IPS DF 19.7 (cell line): ENCODE measurements around the gene PLCL1.
"Not testable (repeated sequence)": the region's sequence is repeated elsewhere in the genome, so short reads cannot be mapped to it uniquely, and the experiment has no call there.

ENCODE experiments used
- DNase-seq: peaks from one replicate; pipeline ENCODE4 v3.0.0-alpha.2; 2013; ENCODE audit warnings: low read depth, low spot score

PLCL1 gene

DNA sequence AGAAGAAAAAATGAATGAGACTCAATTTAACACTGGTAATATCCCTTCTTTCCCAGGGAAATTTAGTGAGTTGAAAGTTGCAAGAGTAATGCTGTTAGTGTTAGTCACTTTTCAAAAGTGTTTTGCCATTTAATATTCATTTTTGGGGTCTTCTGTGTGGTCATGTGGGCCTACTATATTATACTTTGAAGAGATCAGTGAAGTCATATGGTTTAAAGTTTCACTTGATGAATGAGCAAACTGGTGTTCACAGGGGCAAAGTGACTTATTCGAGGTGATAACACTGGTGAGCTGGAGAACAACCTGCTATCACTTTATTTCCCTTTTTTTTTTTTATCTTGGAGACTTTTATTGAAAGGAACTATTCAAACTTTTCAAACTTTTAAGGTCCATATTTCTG is 196.0 kb downstream of the PLCL1 start:
- DNase-seq, result no peak

GRCh38 chr2:198004173-198004572 is 199.8 kb downstream of the PLCL1 start:
- DNase-seq, result no peak

- no peak for DNase-seq
These were observed 200.8 kb downstream of the PLCL1 start for GRCh38 chr2:198004921-198005829.

DNA sequence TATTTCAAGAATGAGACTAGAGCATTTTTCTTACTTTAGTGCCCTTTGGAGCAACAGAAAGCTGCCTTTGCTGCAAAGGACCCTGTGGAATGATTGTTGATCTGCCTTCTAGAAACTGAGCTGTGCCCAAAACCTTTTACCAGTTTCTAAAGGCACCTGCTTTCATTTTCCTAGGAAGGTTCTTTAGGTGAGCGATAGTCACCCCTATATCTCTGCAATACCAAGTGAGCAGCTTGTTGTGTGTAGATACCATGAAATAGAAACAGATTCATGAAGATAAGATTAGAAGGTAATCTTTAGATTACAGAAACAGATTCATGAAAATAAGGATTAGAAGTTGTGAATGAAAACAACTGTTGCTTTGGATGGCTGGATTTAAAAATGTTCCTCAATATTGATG is 202.3 kb downstream of the PLCL1 start:
- no peak for DNase-seq

GRCh38 chr2:198008230-198008629 is 203.8 kb downstream of the PLCL1 start:
- DNase-seq, result no peak

GRCh38 chr2:198012025-198012424 is 207.6 kb downstream of the PLCL1 start:
- DNase-seq, result no peak

GRCh38 chr2:198016243-198016642 is 211.8 kb downstream of the PLCL1 start:
- no peak for DNase-seq

DNA sequence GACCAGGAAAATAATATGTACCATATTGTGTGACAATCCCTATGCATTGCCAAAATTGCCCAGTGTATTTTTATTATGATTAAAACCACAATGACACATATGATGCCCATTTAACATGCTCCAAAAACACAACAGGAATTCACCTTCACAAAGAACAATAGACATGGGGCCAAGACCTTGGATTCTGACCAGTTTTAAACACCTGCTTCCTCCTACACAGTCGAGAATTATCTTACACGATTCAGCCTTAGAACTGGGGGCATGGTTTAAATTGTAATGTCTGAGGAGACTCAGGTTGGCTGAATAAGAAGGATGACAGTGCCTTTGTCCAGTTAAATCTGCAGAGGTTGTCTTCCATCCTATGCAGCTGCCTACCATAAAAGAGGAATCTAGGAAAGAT is 212.7 kb downstream of the PLCL1 start:
- DNase-seq, result no peak

DNA sequence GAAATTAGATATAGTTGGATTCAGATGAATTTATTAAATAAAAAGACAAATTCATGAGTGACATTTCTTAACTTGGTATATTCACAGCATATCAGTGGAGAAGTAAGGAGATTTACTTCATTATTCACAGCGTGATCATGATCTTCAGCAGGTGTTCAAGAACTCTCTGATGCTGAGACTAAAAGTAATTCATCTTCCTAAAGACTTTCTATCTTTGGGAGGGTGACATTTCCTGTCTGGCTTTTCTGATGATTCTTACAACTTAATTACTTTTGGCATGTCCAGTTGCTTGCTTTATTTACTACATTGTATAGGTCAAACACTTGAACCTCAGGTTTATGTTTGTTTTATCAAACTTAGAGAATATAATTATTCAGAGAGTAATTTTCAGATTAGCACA is 224.6 kb downstream of the PLCL1 start:
- DNase-seq, result no peak

DNA sequence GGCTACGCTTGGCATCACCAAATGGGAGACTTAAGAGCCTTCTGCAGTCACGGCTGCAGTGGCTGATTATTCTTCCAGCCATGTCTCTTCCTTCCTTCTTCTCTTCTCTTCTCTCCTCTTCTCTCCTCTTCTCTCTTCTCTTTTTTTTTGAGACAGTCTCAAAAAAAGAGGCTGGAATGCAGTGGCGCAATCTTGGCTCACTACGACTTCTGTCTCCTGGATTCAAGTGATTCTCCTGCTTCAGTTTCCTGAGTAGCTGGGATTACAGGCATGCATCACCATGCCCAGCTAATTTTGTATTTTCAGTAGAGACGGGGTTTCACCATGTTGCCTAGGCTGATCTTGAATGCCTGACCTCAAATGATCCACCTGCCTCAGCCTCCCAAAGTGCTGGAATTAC is 225.2 kb downstream of the PLCL1 start:
- not testable (repeated sequence) for DNase-seq

DNA sequence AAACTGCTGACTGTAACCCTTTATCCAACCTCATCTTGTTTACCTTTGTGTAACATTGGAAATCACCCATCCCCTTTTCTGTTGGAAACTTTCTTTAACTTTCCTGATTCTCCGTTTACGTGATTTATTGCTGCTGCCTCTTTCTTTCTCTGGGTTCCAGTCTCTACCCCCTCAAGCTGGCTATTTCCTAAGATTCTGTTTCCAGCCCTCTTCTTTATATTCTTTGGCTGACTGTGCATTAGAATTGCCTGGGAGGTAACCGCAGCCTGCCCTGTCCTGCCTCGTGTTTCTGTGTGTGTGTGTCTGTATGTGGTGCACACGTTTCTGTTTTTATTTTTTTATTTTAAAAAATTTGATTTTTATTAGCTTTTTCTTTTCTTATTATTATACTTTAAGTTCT is 229.2 kb downstream of the PLCL1 start:
- DNase-seq, result no peak

GRCh38 chr2:198036029-198036879 is 231.9 kb downstream of the PLCL1 start:
- DNase-seq, result no peak

DNA sequence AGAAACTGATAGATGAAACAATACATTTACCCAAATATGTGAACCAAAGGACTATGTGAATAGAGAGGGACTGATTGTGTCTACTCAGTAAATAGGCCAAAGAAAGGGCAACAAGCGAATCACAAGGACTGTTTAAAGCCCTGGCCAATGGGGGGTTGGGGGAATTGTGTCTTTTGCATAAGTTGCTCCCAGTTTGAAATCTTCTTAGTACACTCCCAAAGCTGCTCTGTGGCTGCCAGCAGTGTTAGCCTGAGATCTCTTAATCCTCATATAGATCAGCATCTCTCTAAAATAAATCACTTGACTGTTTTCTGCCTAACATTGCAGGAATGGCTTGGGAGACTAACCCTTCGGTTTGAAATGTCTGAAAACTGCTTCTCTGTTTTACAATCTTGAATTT is 236.4 kb downstream of the PLCL1 start:
- no peak for DNase-seq

GRCh38 chr2:198042189-198042588 is 237.8 kb downstream of the PLCL1 start:
- DNase-seq, result no peak

- no peak for DNase-seq
These were observed 240.4 kb downstream of the PLCL1 start for GRCh38 chr2:198044777-198045176.

GRCh38 chr2:198045227-198045626 is 240.8 kb downstream of the PLCL1 start:
- DNase-seq, result no peak

- no peak for DNase-seq
These were observed 248.3 kb downstream of the PLCL1 start for GRCh38 chr2:198052741-198053140.

GRCh38 chr2:198053148-198053547 is 248.8 kb downstream of the PLCL1 start:
- DNase-seq, result no peak

DNA sequence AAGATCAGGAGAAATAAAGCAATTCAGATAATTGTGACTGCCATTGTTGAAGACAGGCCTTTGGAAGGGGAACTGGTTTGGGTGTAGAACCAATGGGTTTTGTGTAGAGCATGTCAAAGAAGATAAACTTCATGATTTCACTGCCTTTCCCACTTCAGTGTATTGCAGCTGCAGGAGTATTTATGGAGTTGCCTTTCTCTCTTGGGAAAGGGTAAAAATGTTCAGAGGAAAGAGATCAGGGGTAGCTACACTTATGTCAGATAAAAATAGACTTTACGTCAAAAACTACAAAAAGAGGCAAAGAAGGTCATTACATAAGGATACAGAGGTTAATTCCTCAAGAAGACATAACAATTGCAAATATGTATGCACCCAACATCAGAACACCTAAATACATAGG is 249.4 kb downstream of the PLCL1 start:
- no peak for DNase-seq

GRCh38 chr2:198054299-198054698 is 249.9 kb downstream of the PLCL1 start:
- no peak for DNase-seq

- DNase-seq, result no peak
These were observed 251.3 kb downstream of the PLCL1 start for GRCh38 chr2:198055716-198056115.

DNA sequence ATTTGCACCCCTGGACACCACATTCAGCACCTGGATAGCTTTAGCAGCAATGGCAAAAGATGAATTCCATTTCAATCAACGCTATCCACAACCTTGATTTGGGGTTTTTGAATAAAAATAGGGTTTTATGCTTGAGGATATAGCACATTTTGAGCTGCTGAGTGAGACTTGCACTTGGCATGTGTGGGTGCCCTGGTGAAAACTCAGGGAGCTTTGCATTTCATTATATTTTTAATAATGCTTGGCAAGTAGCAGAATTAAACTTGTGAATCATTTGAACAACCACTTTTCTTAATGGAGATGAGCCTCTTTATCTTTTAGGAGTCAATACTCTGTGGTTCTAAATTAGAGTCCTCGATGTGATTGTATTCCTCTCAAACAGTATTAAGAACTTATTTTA is 252.4 kb downstream of the PLCL1 start:
- DNase-seq, result no peak

DNA sequence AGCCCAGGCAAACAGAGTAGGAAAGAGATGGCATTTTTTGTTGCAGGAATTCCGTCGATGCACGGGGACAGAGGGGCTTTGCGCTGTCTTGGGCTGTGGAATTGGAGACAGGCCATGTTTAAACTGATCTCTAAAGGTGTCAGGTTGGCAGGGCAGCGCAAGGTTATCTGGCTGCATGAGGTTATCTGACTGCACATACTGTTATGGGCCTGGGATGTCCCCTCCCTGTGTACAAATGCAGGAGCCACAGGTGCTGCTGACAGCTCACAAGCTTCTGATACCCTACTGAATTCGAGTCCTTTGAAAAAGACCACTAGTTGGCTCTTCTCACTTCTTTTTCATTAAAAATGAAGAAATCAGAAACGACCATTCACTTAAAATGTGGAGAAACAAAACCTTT is 255.4 kb downstream of the PLCL1 start:
- DNase-seq, result no peak
